ENCODE data around the gene B4GALT5. TPM values are rescaled to one million over a fixed set of nuclear protein-coding genes. Genes with fewer than 3 reads are reported as not detected.
"Not testable (repeated sequence)": the region's sequence is repeated elsewhere in the genome, so short reads cannot be mapped to it uniquely, and the experiment has no call there.

The B4GALT5 gene
- total and polyA plus RNA-seq, 8 donors = 38.4 to 51.0 (median 45.8) TPM

DNA sequence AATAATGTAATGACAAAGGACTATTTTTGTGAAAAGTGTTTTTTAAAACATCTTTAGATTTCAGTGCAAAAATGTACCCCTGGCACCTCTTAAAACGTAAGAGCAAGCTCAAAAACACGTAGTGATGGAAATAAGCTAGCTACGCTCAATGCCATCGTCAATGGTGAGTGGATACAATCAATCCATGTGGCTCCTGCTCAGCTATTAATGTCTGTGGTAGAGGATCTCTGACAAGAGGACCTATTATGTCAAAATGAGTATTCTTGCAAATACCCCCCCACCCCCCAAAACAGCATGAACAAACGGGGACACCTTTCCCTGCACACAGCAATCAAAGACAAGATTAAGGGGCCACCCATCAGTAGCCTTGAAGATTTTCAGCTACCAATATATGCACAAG, 80.7 kb downstream of the B4GALT5 start:
- TF ChIP-seq, protein P1, sequence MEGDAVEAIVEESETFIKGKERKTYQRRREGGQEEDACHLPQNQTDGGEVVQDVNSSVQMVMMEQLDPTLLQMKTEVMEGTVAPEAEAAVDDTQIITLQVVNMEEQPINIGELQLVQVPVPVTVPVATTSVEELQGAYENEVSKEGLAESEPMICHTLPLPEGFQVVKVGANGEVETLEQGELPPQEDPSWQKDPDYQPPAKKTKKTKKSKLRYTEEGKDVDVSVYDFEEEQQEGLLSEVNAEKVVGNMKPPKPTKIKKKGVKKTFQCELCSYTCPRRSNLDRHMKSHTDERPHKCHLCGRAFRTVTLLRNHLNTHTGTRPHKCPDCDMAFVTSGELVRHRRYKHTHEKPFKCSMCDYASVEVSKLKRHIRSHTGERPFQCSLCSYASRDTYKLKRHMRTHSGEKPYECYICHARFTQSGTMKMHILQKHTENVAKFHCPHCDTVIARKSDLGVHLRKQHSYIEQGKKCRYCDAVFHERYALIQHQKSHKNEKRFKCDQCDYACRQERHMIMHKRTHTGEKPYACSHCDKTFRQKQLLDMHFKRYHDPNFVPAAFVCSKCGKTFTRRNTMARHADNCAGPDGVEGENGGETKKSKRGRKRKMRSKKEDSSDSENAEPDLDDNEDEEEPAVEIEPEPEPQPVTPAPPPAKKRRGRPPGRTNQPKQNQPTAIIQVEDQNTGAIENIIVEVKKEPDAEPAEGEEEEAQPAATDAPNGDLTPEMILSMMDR (IDR thresholded peaks at IDR 0.05) = no peak
- DNase-seq (no peak), ATAC-seq (no peak)
- peaks cover 0 to 56% of the 10 kb centered on the region in 2 donors for H3K36me3 ChIP-seq
- H3K4me1 ChIP-seq = peaks cover 0 to 3% of the 10 kb centered on the region in 2 donors
- intact Hi-C loops (cut with DNase I) = no loop called here
- H3K9me3 ChIP-seq = no peaks in the 10 kb centered on the region
- no peak overlapping the region for H3K27ac ChIP-seq
- H3K4me3 ChIP-seq = no peak overlapping the region
- no peaks in the 10 kb centered on the region for H3K27me3 ChIP-seq

DNA sequence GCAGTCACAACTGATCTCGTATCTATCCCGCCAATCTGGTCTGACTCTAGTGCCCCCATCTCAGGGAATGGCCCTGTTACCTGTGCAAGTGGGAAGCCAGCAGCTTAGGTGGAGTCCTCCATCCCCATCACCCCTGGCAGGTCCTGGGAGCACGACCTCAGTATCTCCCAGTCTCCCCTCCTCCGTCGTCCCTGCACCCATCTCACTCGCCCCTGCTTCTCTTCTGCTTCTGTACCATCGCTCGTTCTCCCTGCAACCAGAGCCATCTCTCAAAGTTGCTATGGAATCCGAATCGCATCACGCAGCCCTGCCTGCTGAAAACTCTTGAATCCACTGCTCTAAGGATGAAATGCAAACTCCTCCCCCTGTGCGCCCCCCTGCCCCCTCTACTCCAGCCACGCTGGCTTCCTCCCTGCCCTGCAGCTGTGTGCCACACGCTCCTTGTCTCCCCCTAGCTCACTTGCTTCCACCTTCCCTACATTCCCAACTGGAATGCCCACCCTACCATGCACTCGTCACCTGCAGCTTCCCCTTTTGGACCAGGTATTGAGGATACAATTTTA, 81.7 kb downstream of the B4GALT5 start:
- Histone ChIP-seq H3K27me3 (no peaks in the 10 kb centered on the region), H3K36me3 (peaks cover 0 to 46% of the 10 kb centered on the region in 2 donors), H3K4me3 (no peak overlapping the region), H3K9me3 (no peaks in the 10 kb centered on the region), H3K4me1 (peaks cover 3 to 5% of the 10 kb centered on the region in 2 donors), H3K27ac (no peak overlapping the region)
- intact Hi-C loops (cut with DNase I) = no loop called here
- DNase-seq = no peak
- ATAC-seq = no peak
- TF ChIP-seq, protein P1 (IDR thresholded peaks at IDR 0.05) = no peak

DNA sequence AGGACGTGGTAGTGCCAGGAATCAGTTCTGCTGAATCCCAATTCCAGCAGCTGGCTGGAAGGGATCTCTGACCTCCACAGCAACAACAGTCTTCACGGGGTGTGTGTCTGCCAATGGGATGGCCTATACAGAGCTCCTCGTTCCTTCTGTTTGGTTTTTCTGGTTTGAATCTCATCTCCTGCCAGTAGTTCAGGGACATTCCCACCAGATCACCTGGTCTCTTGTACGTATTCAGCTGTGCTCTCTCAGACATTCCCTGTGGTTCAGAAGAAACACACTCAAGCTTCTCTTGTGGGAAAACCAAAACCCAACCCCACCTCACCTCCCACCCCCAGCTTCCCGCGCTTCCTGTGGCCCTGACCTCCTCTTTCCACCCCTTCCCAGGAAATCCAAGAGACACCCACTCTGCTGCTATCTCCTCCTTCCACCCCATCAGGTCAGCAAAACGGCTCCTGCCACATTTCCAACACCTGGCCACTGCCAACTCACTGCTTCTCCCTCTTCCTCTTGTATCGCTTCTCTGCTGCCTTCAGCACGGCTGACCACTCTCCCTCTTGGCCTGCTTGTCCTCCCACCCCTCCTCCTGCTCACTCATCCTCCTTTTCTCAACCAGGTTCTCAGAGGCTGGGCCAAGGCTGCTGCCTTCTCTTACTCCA, 82.5 kb downstream of the B4GALT5 start:
- Histone ChIP-seq H3K4me3 (no peak overlapping the region), H3K9me3 (no peaks in the 10 kb centered on the region), H3K27me3 (no peaks in the 10 kb centered on the region), H3K36me3 (peaks cover 0 to 38% of the 10 kb centered on the region in 2 donors), H3K27ac (peak overlapping the region; percentile 50 to 58), H3K4me1 (peaks cover 3 to 11% of the 10 kb centered on the region in 2 donors)
- intact Hi-C loops (cut with DNase I) = no loop called here
- DNase-seq (peak in 1 of 4 donors; percentile 70), ATAC-seq (peak; percentile 66)
- TF ChIP-seq, protein P1 (IDR thresholded peaks at IDR 0.05) = no peak

- peak overlapping the region; percentile 50 to 58 for H3K27ac ChIP-seq
- ATAC-seq = peak; percentile 79
- H3K36me3 ChIP-seq = peaks cover 0 to 31% of the 10 kb centered on the region in 2 donors
- peak in 1 of 4 donors; percentile 75 for DNase-seq
- H3K27me3 ChIP-seq = no peaks in the 10 kb centered on the region
- intact Hi-C loops (cut with DNase I) = no loop called here
- H3K9me3 ChIP-seq = no peaks in the 10 kb centered on the region
- H3K4me3 ChIP-seq = no peak overlapping the region
- TF ChIP-seq, protein P1 (IDR thresholded peaks at IDR 0.05) = no peak
- peaks cover 3 to 19% of the 10 kb centered on the region in 2 donors for H3K4me1 ChIP-seq
Observed at GRCh38 chr20:49630396-49630951, 83.2 kb downstream of the B4GALT5 start.

DNA sequence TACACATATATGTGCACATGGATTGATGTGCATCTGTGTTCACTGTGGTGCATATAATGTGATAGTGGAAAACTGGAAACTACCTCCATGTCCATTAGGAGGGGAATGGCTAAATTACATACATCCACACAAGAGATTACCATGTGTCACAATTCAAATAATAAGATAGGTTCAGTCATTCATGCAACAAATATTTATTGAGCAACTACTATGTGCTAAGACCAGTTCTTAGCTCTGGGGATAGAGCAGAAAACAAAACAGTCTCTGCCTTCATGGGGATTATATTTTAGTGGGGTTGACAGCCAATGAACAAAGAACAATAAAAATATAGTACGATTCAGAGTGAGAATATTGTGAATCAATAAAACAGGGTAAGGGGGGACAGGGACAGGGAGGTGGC, 84.1 kb downstream of the B4GALT5 start:
- H3K4me1 ChIP-seq = peaks cover 7 to 21% of the 10 kb centered on the region in 2 donors
- no peak overlapping the region for H3K27ac ChIP-seq
- intact Hi-C loops (cut with DNase I) = no loop called here
- TF ChIP-seq, protein P1 (IDR thresholded peaks at IDR 0.05) = no peak
- ATAC-seq (no peak), DNase-seq (no peak)
- peaks cover 0 to 22% of the 10 kb centered on the region in 2 donors for H3K36me3 ChIP-seq
- no peak overlapping the region for H3K4me3 ChIP-seq
- no peaks in the 10 kb centered on the region for H3K27me3 ChIP-seq
- H3K9me3 ChIP-seq = no peaks in the 10 kb centered on the region

DNA sequence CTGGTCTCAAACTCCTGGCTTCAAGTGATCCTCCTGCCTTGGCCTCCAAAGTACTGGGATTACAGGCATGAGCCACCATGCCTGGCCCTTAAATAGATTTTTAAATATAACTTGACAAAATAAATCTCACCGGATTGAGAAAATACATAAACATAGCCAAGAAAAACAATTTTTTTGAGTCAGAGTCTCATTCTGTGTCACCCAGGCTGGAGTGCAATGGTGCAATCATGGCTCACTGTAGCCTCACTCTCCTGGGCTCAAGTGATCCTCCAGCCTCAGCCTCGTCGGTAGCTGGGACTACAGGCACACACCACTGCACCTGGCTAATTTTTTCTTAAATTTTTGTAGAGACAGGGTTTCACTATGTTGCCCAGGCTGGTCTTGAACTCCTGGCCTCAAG, 85.4 kb downstream of the B4GALT5 start:
- ATAC-seq; DNase-seq; H3K4me3 ChIP-seq; H3K27me3 ChIP-seq; H3K9me3 ChIP-seq; H3K36me3 ChIP-seq; H3K27ac ChIP-seq; intact Hi-C loops (cut with DNase I): not testable (repeated sequence)
- peaks cover 7 to 21% of the 10 kb centered on the region in 2 donors for H3K4me1 ChIP-seq
